Activated T-helper 1 cell treated with Interleukin-2 at 50 U/mL for 16 hours (primary cell): ENCODE results near the gene ADIPOR2.

Source experiments
- DNase-seq: peaks from one replicate; pipeline ENCODE4 v3.0.0-alpha.2; 2020; ENCODE audit warnings: low read depth

ADIPOR2 gene

GRCh38 chr12:1800401-1801302 is 109.8 kb downstream of the ADIPOR2 start:
- no peak for DNase-seq

DNA sequence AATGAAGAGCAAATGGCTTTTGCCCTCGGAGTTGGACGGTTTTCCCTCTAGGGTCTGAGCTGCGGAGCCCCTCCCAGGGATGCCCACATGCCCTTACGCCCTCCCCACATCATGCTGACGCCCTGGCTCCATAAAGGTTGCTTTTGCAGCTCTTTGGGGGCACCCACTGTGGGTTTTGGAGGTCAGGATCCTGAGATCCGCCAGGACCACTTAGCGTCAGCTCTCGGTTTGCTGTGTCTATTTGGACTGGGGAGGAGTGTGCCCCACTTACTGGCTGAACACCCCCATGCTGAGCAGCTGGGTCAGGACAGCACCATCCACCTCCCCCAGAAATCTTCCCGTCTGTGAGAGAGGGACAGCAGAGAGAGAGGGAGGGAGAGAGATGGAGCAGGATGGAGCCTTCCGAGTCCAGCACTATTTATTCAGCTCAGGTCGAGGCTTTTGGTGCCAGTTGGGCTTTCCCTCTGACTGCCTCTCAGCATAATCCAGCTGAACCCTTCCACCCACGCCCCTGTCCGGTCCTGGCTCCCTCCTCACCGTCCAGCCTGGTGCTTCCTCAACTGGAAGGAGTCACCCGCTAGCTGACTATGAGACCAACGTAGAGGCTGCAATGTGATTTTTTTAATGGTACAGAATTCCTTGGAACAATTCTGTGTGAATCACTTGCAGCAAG is 110.6 kb downstream of the ADIPOR2 start:
- DNase-seq: no peak

DNA sequence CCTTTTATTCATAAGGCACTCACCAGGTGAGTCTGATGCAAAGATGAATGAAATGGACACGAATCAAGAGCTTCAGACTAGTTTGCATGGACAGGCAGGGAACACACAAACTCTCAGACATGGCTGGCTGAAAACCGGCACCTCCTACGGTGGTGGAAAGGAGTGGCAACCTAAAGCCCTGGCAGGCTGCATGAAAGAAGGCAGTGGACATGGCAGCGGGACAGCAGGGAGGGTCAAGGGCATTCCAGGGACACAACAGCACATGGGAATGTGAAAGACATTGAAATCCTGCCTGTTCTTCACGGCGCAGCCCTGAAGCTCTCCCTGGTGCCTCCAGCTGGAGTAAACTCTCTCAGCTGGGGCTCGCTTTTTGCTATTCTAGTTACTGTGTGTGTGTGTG is 112.9 kb downstream of the ADIPOR2 start:
- no peak for DNase-seq

- DNase-seq: peak; percentile 70
These were observed 113.9 kb downstream of the ADIPOR2 start for GRCh38 chr12:1804545-1805332.

GRCh38 chr12:1805441-1806081 is 114.7 kb downstream of the ADIPOR2 start:
- DNase-seq: no peak

- DNase-seq: no peak
These were observed 115.6 kb downstream of the ADIPOR2 start for GRCh38 chr12:1806301-1807086.

DNA sequence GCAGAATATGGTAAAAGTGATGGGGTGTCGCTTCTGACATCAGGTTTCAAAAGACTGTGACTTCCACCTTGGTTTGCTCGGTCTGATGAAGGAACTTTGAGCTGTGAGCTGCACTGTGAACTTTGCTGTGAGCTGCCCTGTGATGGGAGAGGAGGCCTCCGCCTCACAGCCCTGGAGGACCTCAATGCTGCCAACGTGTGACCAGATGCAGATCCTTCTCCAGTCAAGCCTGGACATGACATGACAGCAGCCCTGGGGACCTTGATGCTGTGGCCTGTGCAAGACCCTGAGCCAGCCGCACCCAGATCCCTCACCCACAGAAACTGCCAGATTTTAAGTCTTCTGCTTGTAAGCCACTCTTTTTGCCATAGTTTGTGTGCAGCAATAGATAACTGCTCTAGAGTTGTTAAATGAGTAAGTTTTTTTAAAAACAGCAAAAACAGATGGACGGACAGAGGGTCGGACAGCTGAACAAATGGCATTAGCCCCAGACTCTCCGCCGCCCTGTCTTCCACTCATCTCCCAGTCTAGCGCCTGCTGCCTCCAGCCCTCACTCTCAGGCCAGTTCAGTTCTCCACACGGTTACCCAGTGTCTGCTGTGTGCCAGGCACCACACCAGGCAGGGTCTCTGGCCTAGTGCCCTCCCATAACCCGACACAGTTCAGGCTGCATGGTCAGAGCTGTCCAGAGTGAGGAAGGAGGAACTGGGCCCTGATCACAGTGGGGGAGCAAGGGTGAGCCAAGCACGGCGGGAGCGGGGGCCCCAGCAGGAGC is 116.4 kb downstream of the ADIPOR2 start:
- no peak for DNase-seq

- no peak for DNase-seq
These were observed 117.3 kb downstream of the ADIPOR2 start for GRCh38 chr12:1808036-1808797.

DNA sequence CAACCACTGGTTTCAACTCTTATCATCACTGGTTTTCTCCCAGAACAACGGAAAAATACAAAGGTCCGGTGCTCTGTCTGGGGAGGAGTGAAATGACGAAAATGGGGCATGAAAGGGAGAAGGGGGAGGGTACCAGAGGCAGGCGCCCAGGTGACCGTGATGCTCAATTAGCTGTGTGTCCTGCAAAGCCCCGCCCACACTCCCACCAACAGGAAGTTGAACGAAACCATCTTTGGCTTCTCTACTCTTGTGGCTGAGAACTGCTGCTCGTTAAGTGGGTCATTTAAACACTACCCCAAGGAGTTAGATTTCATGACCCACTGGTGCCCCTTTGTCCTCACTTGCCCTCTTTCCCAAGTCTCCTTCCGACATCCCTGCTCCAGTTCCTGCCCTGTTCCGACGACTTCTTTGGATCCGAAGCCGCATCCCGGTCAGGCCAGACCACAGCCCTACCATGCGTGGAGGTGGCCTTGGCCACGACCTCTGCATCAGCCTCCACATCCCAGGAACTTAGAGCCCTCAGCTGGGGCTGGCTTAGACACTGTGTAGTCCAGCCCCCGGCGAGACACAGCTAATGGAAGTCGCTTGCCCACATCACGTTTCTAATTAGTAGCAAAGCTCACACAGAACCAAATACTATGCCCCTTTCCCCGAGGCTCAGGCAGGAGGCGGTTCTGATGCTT is 118.1 kb downstream of the ADIPOR2 start:
- DNase-seq: no peak

- DNase-seq: no peak
These were observed 118.8 kb downstream of the ADIPOR2 start for GRCh38 chr12:1809591-1810190.

GRCh38 chr12:1810201-1810930 is 119.5 kb downstream of the ADIPOR2 start:
- DNase-seq: no peak

GRCh38 chr12:1810931-1811280 is 120.0 kb downstream of the ADIPOR2 start:
- no peak for DNase-seq

DNA sequence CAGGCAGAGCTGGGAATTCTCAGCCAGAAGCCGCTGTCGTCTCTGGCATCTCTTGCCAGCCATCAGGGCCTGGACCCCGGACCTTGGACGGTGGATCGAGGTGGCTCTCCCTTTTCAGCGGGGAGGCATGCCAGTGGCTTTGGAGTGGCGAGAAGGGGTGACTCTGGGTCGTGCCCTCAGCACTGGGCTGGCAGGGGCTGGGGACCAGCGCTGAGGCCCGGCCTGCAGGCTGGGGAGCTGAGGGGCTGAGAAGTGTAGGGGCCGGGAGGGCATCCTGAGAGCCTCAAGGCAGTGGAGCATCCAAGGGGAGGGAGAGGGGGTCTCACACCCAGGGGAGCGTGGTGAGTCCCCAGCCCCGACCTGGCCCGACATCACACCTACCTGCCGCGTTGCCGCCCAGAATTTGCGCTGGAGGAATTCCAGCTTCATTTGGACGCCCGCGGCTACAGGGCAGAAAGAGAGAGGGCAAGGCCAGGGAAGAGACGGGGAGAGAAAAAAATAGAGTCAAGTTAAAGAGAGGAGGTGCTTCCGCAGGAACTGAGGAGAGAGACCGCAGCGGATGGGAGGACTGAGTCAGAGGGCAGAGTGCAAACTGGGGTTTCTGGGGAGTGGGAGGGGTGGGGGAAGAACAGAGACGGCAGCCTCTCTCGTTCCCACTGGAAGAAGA is 120.5 kb downstream of the ADIPOR2 start:
- DNase-seq: no peak

DNA sequence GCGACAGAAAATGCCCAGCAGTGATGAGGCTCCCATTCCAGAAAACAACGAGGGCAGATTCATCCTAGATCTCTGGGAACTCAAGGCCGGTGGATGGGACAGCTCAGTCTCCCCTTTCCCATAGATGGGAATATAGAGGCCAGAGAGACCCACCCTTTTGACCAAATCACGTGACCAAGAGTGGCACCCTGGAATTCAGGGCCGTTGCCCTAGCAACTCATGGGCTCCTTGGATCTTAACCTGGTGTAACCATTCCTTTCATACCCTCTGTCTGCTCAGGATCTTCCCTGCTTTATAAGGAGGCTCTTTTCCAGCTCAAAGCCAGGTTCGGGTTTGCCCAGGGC is 121.0 kb downstream of the ADIPOR2 start:
- no peak for DNase-seq

- DNase-seq: no peak
These were observed 121.9 kb downstream of the ADIPOR2 start for GRCh38 chr12:1812650-1813302.

DNA sequence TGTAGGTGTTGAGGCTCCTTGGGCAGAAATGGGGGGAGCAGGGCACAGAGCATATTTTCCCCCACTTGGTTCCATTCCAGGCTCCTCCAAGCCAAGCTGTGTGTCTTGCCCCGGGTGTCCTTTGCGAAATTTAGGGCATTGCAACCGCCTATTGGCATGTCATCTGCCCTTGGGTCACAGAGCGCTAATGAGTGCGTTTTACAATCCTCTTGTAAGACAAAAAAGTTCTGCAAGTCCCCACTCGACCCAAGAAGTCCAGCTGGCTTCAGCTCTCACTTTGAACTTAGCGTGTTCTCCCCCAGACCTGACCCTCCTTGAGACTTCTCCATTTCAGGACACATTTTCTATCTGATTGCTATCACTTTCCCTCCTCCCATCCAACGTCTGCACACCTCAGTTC is 123.4 kb downstream of the ADIPOR2 start:
- DNase-seq: no peak

- no peak for DNase-seq
These were observed 124.2 kb downstream of the ADIPOR2 start for GRCh38 chr12:1815108-1815507.
